CD4-positive, alpha-beta T cell (primary cell): ENCODE data around the gene SRRD. TPM values are rescaled to one million over a fixed set of nuclear protein-coding genes. Genes with fewer than 3 reads are reported as not detected.

ENCODE experiments used
- ATAC-seq: fragments of 200-7000 bp; cut with Tn5 transposase; one replicate; pipeline ENCODE4 v1.10.0; 2022; ENCODE audit warnings: mild to moderate bottlenecking; ENCODE audit not compliant: poor library complexity
- CTCF ChIA-PET: fragments of 350-600 bp; sonication (Branson Sonifier 250); formaldehyde crosslinking; loops from one replicate; lab custom pipeline; 2021; ENCODE audit warnings: antibody characterized with exemption, inconsistent platforms; lab: Charles Lee
- POLR2A ChIA-PET: fragments of 350-600 bp; sonication (Branson Sonifier 250); formaldehyde crosslinking; loops from one replicate; lab custom pipeline; 2021; ENCODE audit warnings: antibody characterized with exemption, inconsistent platforms; lab: Charles Lee
- DNase-seq, 14 experiments: peaks; one replicate each; pipeline ENCODE4 v3.0.0-alpha.2; 2013 to 2020; ENCODE audit warnings: mixed read lengths in 2 of 14
- H3K27ac ChIP-seq, 2 donors: one replicate each; pipeline versions ENCODE4 v1.5.1 to v1.7.0; 2013; ENCODE audit warnings: low read length in 2 of 2, low read depth in 1 of 2, mild to moderate bottlenecking in 1 of 2
- H3K27me3 ChIP-seq, 2 experiments: 1 replicate in 1 of 2; 2 replicates in 1 of 2; pipeline versions ENCODE4 v1.6.1 to v1.7.0; 2013; ENCODE audit warnings: low read length in 2 of 2, control low read depth in 1 of 2, mild to moderate bottlenecking in 1 of 2, moderate library complexity in 1 of 2; ENCODE audit not compliant: insufficient read depth in 2 of 2, control insufficient read depth in 1 of 2
- H3K36me3 ChIP-seq: one replicate; pipeline ENCODE4 v1.6.1; 2013; ENCODE audit warnings: low read length, control low read depth; ENCODE audit not compliant: insufficient read depth
- H3K4me1 ChIP-seq: one replicate; pipeline ENCODE4 v1.6.1; 2013; ENCODE audit warnings: low read length, control low read depth; ENCODE audit not compliant: insufficient read depth
- H3K4me3 ChIP-seq: one replicate; pipeline ENCODE4 v1.5.1; 2013; ENCODE audit warnings: mild to moderate bottlenecking, low read length, moderate library complexity
- H3K9me3 ChIP-seq, 2 experiments: 1 replicate in 1 of 2; 2 replicates in 1 of 2; pipeline versions ENCODE4 v1.6.1 to v1.7.0; 2013; ENCODE audit warnings: low read length in 2 of 2, mild to moderate bottlenecking in 2 of 2, control low read depth in 1 of 2, moderate library complexity in 1 of 2; ENCODE audit not compliant: control insufficient read depth in 1 of 2, insufficient read depth in 1 of 2
- H3K27ac Mint-ChIP-seq: one replicate; pipeline ENCODE4 v1.8.0; 2020; ENCODE audit warnings: mixed read lengths
- H3K27me3 Mint-ChIP-seq: one replicate; pipeline ENCODE4 v1.8.0; 2021; ENCODE audit warnings: mixed read lengths
- H3K36me3 Mint-ChIP-seq: one replicate; pipeline ENCODE4 v1.8.0; 2021; ENCODE audit warnings: low read depth, mixed read lengths
- H3K4me1 Mint-ChIP-seq: one replicate; pipeline ENCODE4 v1.8.0; 2021; ENCODE audit warnings: low read depth, mixed read lengths
- H3K4me3 Mint-ChIP-seq: one replicate; pipeline ENCODE4 v1.8.0; 2020; ENCODE audit warnings: mild to moderate bottlenecking, mixed read lengths
- H3K9me3 Mint-ChIP-seq: one replicate; pipeline ENCODE4 v1.8.0; 2020; ENCODE audit warnings: mixed read lengths
- CTCF ChIP-seq: fragments of 200-600 bp; IDR thresholded peaks from one replicate; pipeline ENCODE4 v1.8.0; 2022; ENCODE audit warnings: antibody characterized with exemption, mild to moderate bottlenecking
- intact Hi-C, 2 experiments: fragments of 100-400 bp; cut with DNase I in 1 of 2; cut with micrococcal nuclease in 1 of 2; formaldehyde crosslinking; loops; one replicate each; pipeline versions ENCODE4 v1.15.1 to v1.9.0; 2023 to 2025; cut with DNase I, micrococcal nuclease
- total RNA-seq, 174 experiments: library from RNA in 2 of 174; stranded (reverse) in 2 of 174; gene quantifications; one replicate each; pipeline ENCODE4 v1.2.3 and lab custom pipeline; 2021 to 2026

Gene SRRD
- total RNA-seq, 2 experiments from 2014 or later: 25.8 to 27.2 TPM

- Histone ChIP-seq H3K27ac (no peak overlapping the region), H3K4me1 (peaks cover 36% of the 10 kb centered on the region), H3K27me3 (no peaks in the 10 kb centered on the region), H3K9me3 (no peaks in the 10 kb centered on the region), H3K4me3 (no peak overlapping the region), H3K36me3 (peaks cover 35% of the 10 kb centered on the region)
- DNase-seq: no peak
- no peak for ATAC-seq
- H3K27me3 Mint-ChIP-seq: no peaks in the 10 kb centered on the region
- peak overlapping the region; percentile 77 for H3K4me3 Mint-ChIP-seq
- peaks cover 59% of the 10 kb centered on the region for H3K36me3 Mint-ChIP-seq
- no peak for TF ChIP-seq CTCF
- peak overlapping the region; percentile 94 for H3K27ac Mint-ChIP-seq
- no peaks in the 10 kb centered on the region for H3K9me3 Mint-ChIP-seq
- intact Hi-C loops: no loop called here
- ChIA-PET POLR2A (no interaction called here), CTCF (interaction anchor here (0.6 kb wide), 1 partner anchor 17 kb away, joined by 3 read pairs; no protein-coding TSS in a partner anchor)
- H3K4me1 Mint-ChIP-seq: peaks cover 53% of the 10 kb centered on the region
These were observed 2.2 kb downstream of the SRRD start for GRCh38 chr22:26485806-26486390.

GRCh38 chr22:26486394-26486793 lies 2.7 kb downstream of the SRRD start:
- POLR2A ChIA-PET: no interaction called here
- H3K4me3 Mint-ChIP-seq: peak overlapping the region; percentile 77
- intact Hi-C loops: no loop called here
- Histone ChIP-seq H3K9me3 (no peaks in the 10 kb centered on the region), H3K4me1 (peaks cover 31% of the 10 kb centered on the region), H3K4me3 (no peak overlapping the region), H3K27ac (no peak overlapping the region), H3K36me3 (peaks cover 40% of the 10 kb centered on the region), H3K27me3 (no peaks in the 10 kb centered on the region)
- peaks cover 64% of the 10 kb centered on the region for H3K36me3 Mint-ChIP-seq
- no peaks in the 10 kb centered on the region for H3K9me3 Mint-ChIP-seq
- peaks cover 49% of the 10 kb centered on the region for H3K4me1 Mint-ChIP-seq
- no peak for TF ChIP-seq CTCF
- ATAC-seq (no peak), DNase-seq (no peak)
- CTCF ChIA-PET: no interaction called here
- no peaks in the 10 kb centered on the region for H3K27me3 Mint-ChIP-seq
- peak overlapping the region; percentile 94 for H3K27ac Mint-ChIP-seq

DNA sequence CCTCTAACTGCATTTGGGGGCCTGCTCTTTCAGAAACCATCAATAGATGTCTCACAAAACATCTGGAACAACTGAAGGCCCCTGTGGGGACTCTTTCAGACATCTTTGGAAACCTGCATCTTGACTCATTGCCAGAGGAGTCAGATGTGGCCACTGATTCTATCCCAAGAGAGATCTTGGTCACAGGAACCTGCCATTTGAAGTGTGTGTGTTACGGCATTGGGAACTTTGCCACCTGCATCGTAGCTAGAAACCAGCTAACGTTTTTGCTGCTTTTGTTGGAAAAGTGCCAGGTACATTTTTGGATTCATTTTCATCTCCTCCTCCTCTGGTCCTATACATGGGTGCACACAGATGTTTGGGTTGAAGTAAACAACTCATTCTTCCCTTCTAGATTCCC lies 4.3 kb downstream of the SRRD start:
- Mint-ChIP-seq H3K36me3 (peaks cover 75% of the 10 kb centered on the region), H3K27me3 (no peaks in the 10 kb centered on the region), H3K9me3 (no peaks in the 10 kb centered on the region), H3K27ac (peak overlapping the region; percentile 33), H3K4me3 (no peak overlapping the region), H3K4me1 (peaks cover 33% of the 10 kb centered on the region)
- H3K4me1 ChIP-seq: peaks cover 19% of the 10 kb centered on the region
- TF ChIP-seq CTCF: no peak
- no peak overlapping the region for H3K4me3 ChIP-seq
- H3K27ac ChIP-seq: no peak overlapping the region
- no peaks in the 10 kb centered on the region for H3K9me3 ChIP-seq
- peaks cover 55% of the 10 kb centered on the region for H3K36me3 ChIP-seq
- CTCF ChIA-PET: no interaction called here
- POLR2A ChIA-PET: no interaction called here
- intact Hi-C loops: no loop called here
- ATAC-seq (no peak), DNase-seq (no peak)
- H3K27me3 ChIP-seq: no peaks in the 10 kb centered on the region
